MCF 10A (cell line): Measurements from ENCODE around the gene AKAP8. TPM values are rescaled to one million over a fixed set of nuclear protein-coding genes. Genes with fewer than 3 reads are reported as not detected.

Experiments used
- BruUV-seq: library from RNA; stranded (reverse); fragments of 400-500 nt; replicated peaks from 2 replicates; lab custom pipeline; 2021; lab: Mats Ljungman, UMichigan
- CTCF ChIA-PET: fragments of 300-600 bp; sonication (Branson Sonifier 250); formaldehyde crosslinking; extraction: SDS; loops from one replicate; lab custom pipeline; 2021; ENCODE audit warnings: antibody characterized with exemption, inconsistent platforms; lab: Yijun Ruan, JAX
- POLR2A ChIA-PET: fragments of 300-600, 350-650 bp; sonication (Branson Sonifier 250); formaldehyde crosslinking; extraction: SDS; loops from one replicate; lab custom pipeline; 2020; ENCODE audit warnings: antibody characterized with exemption, inconsistent platforms; lab: Yijun Ruan, JAX
- DNase-seq: peaks from one replicate; pipeline ENCODE4 v3.0.0-alpha.2; 2018; ENCODE audit not compliant: unreplicated experiment
- H3K27ac Mint-ChIP-seq: one replicate; pipeline ENCODE4 v1.8.0; 2022; ENCODE audit warnings: mild to moderate bottlenecking, low read depth, mixed read lengths; ENCODE audit not compliant: unreplicated experiment
- H3K27me3 Mint-ChIP-seq: one replicate; pipeline ENCODE4 v1.8.0; 2022; ENCODE audit warnings: mixed read lengths; ENCODE audit not compliant: insufficient read depth, unreplicated experiment
- H3K36me3 Mint-ChIP-seq: one replicate; pipeline ENCODE4 v1.8.0; 2022; ENCODE audit warnings: mild to moderate bottlenecking, moderate library complexity, mixed read lengths; ENCODE audit not compliant: insufficient read depth, unreplicated experiment
- H3K4me1 Mint-ChIP-seq: one replicate; pipeline ENCODE4 v1.8.0; 2022; ENCODE audit warnings: mixed read lengths; ENCODE audit not compliant: insufficient read depth, unreplicated experiment
- H3K4me3 Mint-ChIP-seq: one replicate; pipeline ENCODE4 v1.8.0; 2022; ENCODE audit warnings: mild to moderate bottlenecking, moderate library complexity, mixed read lengths; ENCODE audit not compliant: unreplicated experiment
- H3K9me3 Mint-ChIP-seq: one replicate; pipeline ENCODE4 v1.8.0; 2022; ENCODE audit warnings: mixed read lengths; ENCODE audit not compliant: unreplicated experiment
- intact Hi-C: fragments of 100-400 bp; cut with micrococcal nuclease; formaldehyde crosslinking; loops from 2 replicates; pipeline ENCODE4 v1.14.1; 2022
- total RNA-seq: library from RNA; stranded (reverse); gene quantifications from 2 replicates; pipeline ENCODE4 v1.2.3, GENCODE V29; 2022
- TF ChIP-seq, protein P1 (sequence below): fragments of 200-600 bp; IDR thresholded peaks from one replicate; pipeline ENCODE4 v1.8.0; 2022; ENCODE audit warnings: antibody characterized with exemption, mild to moderate bottlenecking; ENCODE audit not compliant: unreplicated experiment

Gene AKAP8
- total RNA-seq, 1 experiment from 2014 or later: 37.8 TPM

DNA sequence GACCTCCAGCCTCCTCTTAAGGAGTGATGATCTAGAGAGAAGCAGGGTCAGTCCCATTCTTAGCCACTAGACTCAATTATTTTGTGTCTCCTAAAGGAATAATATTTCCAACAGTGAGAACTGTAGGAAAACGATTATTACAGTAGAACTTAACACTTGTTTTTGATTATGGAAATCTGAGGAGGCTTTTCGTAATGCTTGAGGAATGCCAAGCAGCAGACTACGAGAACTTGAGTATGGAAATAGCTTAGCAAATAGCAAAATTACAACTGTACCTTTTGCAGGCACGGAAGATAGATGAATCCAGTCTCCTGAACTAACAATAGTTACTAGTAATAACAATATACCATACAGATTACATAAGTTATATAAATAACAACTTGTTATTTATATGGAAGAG is 59.5 kb downstream of the AKAP8 start:
- no peak for DNase-seq
- Mint-ChIP-seq H3K27me3 (no peaks in the 10 kb centered on the region), H3K4me1 (peaks cover 67% of the 10 kb centered on the region), H3K36me3 (peaks cover 25% of the 10 kb centered on the region), H3K27ac (no peak overlapping the region), H3K9me3 (no peaks in the 10 kb centered on the region), H3K4me3 (no peak overlapping the region)
- intact Hi-C loops: loop anchor here (5.0 kb wide), 1 partner anchor 38 kb away; no protein-coding TSS in a partner anchor
- ChIA-PET CTCF (interaction anchor here (0.5 kb wide), 1 partner anchor 20 kb away, joined by 3 read pairs; no protein-coding TSS in a partner anchor), POLR2A (interaction anchor here (0.9 to 1.0 kb wide), 2 partner anchors 10 to 13 kb away, joined by 3 read pairs; no protein-coding TSS in a partner anchor)
- TF ChIP-seq, protein P1, sequence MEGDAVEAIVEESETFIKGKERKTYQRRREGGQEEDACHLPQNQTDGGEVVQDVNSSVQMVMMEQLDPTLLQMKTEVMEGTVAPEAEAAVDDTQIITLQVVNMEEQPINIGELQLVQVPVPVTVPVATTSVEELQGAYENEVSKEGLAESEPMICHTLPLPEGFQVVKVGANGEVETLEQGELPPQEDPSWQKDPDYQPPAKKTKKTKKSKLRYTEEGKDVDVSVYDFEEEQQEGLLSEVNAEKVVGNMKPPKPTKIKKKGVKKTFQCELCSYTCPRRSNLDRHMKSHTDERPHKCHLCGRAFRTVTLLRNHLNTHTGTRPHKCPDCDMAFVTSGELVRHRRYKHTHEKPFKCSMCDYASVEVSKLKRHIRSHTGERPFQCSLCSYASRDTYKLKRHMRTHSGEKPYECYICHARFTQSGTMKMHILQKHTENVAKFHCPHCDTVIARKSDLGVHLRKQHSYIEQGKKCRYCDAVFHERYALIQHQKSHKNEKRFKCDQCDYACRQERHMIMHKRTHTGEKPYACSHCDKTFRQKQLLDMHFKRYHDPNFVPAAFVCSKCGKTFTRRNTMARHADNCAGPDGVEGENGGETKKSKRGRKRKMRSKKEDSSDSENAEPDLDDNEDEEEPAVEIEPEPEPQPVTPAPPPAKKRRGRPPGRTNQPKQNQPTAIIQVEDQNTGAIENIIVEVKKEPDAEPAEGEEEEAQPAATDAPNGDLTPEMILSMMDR: no peak
- BruUV-seq: no TSS peak

DNA sequence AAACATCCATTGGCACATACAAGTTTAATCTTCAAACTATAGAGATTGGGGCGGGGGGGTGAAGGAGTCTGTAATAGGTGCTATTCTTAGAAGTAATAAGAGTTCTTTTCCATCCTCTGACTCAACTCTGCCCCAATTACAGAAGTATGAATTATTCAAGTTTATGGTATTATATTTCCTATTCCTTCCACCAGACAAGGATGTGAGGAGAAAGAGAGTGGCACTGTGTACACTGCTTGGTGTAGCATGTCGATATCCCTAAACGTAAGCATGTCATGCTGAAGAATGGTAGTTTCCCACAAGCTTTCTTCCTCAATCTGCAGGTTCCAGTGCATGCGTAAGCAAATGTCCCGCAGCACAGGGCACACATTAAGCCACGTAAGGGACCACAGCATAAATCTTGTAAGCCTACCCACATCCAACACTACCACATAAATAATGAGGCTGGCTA is 61.3 kb downstream of the AKAP8 start:
- H3K9me3 Mint-ChIP-seq: no peaks in the 10 kb centered on the region
- no peak overlapping the region for H3K4me3 Mint-ChIP-seq
- CTCF ChIA-PET: interaction anchor here (1.2 to 1.3 kb wide), 2 partner anchors 16 to 140 kb away, joined by 3 read pairs; no protein-coding TSS in a partner anchor
- H3K4me1 Mint-ChIP-seq: peaks cover 64% of the 10 kb centered on the region
- BruUV-seq: no TSS peak
- H3K27me3 Mint-ChIP-seq: no peaks in the 10 kb centered on the region
- H3K36me3 Mint-ChIP-seq: peaks cover 27% of the 10 kb centered on the region
- TF ChIP-seq, protein P1: no peak
- DNase-seq: no peak
- H3K27ac Mint-ChIP-seq: no peak overlapping the region
- intact Hi-C loops: no loop called here
- POLR2A ChIA-PET: interaction anchor here (1.2 kb wide), 1 partner anchor 12 kb away, joined by 3 read pairs; no protein-coding TSS in a partner anchor

DNA sequence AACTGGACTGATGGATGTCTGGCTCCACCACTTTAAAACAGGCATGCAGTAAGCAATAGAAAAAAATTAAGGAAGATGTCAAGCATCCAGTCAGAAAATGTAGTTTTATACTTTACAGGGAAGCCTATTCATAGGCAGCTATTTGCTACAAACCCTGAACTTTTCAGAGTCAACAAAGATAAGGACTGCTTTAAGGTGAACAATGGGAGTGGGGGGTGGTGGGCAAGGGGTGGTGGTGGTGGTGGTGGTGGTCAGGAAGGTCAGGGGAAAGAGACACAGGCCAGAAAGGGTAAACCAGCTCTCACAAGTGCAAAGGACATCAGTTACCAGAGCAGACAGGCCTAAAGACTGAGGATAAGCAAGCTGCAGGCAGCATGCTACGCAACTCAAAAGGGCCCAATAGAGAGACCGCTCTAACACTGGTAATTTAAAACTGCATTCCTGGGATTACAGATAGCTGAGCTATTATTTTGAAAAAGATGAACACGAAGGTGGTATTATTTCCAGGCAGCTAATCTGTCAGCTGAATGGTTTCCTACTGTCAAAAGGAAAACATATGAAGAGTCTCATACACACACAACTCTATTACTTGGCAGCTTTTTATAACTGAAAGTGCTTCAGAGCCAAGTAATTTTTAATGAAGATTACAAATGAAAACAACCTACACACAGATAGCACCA is 62.1 kb downstream of the AKAP8 start:
- H3K4me1 Mint-ChIP-seq: peaks cover 62% of the 10 kb centered on the region

More for the DNA sequence above, 62.1 kb downstream of the AKAP8 start:
- H3K4me3 Mint-ChIP-seq: no peak overlapping the region
- H3K36me3 Mint-ChIP-seq: peaks cover 32% of the 10 kb centered on the region
- H3K9me3 Mint-ChIP-seq: no peaks in the 10 kb centered on the region
- no peak for DNase-seq
- TF ChIP-seq, protein P1: no peak
- CTCF ChIA-PET: interaction anchor here (0.6 to 1.3 kb wide), 4 partner anchors 15 to 139 kb away, joined by 3 to 4 read pairs (median 3); no protein-coding TSS in a partner anchor
- H3K27ac Mint-ChIP-seq: no peak overlapping the region
- no TSS peak for BruUV-seq
- H3K27me3 Mint-ChIP-seq: no peaks in the 10 kb centered on the region
- intact Hi-C loops: no loop called here
- POLR2A ChIA-PET: interaction anchor here (0.6 to 1.3 kb wide), 5 partner anchors 13 to 108 kb away, joined by 3 to 5 read pairs (median 3); no protein-coding TSS in a partner anchor
